ENCODE measurements around the gene RASGRF2.

- TF ChIP-seq POLR2A (IDR thresholded peaks at IDR 0.05; ENCODE audit: low read depth, low read length) (no peak), POLR2AphosphoS5 (IDR thresholded peaks at IDR 0.05; ENCODE audit: low read depth, low read length) (no peak)
Observed at GRCh38 chr5:81058121-81058520, 98.0 kb downstream of the RASGRF2 start.
